PC-9 (cell line): ENCODE measurements around the gene EFCAB13. TPM values are rescaled to one million over a fixed set of nuclear protein-coding genes. Genes with fewer than 3 reads are reported as not detected.

Source experiments
- BruUV-seq: library from RNA; stranded (reverse); fragments of 400-500 nt; replicated peaks from 2 replicates; lab custom pipeline; 2021; lab: Mats Ljungman, UMichigan
- CTCF ChIA-PET: fragments of 300-600 bp; sonication (Branson Sonifier 250); formaldehyde crosslinking; loops from one replicate; lab custom pipeline; 2022; ENCODE audit warnings: antibody characterized with exemption; lab: Charles Lee
- POLR2A ChIA-PET: fragments of 300-600 bp; sonication (Branson Sonifier 250); formaldehyde crosslinking; loops from one replicate; lab custom pipeline; 2022; ENCODE audit warnings: antibody characterized with exemption; ENCODE audit not compliant: unreplicated experiment; lab: Charles Lee
- DNase-seq, 2 experiments: peaks; one replicate each; pipeline versions ENCODE4 v3.0.0 to v3.0.0-alpha.2; 2015 to 2022; ENCODE audit warnings: mixed read lengths in 1 of 2
- H2AFZ ChIP-seq: fragments of 200-600 bp; sonication (generic); 2 replicates; pipeline ENCODE4 v1.8.1; 2017; ENCODE audit warnings: antibody characterized with exemption
- H3F3A ChIP-seq: fragments of 200-600 bp; sonication (generic); 2 replicates; pipeline ENCODE4 v1.8.1; 2017; ENCODE audit warnings: antibody characterized with exemption, mild to moderate bottlenecking, low read depth; ENCODE audit not compliant: insufficient read depth
- H3K27ac ChIP-seq: fragments of 200-600 bp; sonication (generic); 2 replicates; pipeline ENCODE4 v1.6.1; 2016; ENCODE audit warnings: mixed run types
- H3K27me3 ChIP-seq: fragments of 200-600 bp; sonication (generic); 2 replicates; pipeline ENCODE4 v1.6.1; 2016; ENCODE audit warnings: low read depth, mixed run types; ENCODE audit not compliant: insufficient read depth
- H3K36me3 ChIP-seq: fragments of 200-600 bp; sonication (generic); 2 replicates; pipeline ENCODE4 v1.6.1; 2016; ENCODE audit warnings: low read depth, mixed run types
- H3K4me1 ChIP-seq: fragments of 200-600 bp; sonication (generic); replicated peaks from 2 replicates; pipeline ENCODE4 v1.6.1; 2016; ENCODE audit warnings: mixed run types; ENCODE audit not compliant: insufficient read depth
- H3K4me2 ChIP-seq: fragments of 200-600 bp; sonication (generic); 2 replicates; pipeline ENCODE4 v1.6.1; 2017; ENCODE audit warnings: mixed run types
- H3K4me3 ChIP-seq: fragments of 200-600 bp; sonication (generic); 2 replicates; pipeline ENCODE4 v1.6.1; 2016; ENCODE audit warnings: mixed run types
- H3K79me2 ChIP-seq: fragments of 200-600 bp; sonication (generic); 2 replicates; pipeline ENCODE4 v1.6.1; 2017; ENCODE audit warnings: low read depth, mixed run types
- H3K9me2 ChIP-seq: fragments of 200-600 bp; sonication (generic); 2 replicates; pipeline ENCODE4 v1.8.1; 2017; ENCODE audit warnings: mild to moderate bottlenecking; ENCODE audit not compliant: insufficient read depth
- H3K9me3 ChIP-seq: fragments of 200-600 bp; sonication (generic); 2 replicates; pipeline ENCODE4 v1.8.1; 2016; ENCODE audit warnings: low read depth; ENCODE audit not compliant: insufficient read depth
- H4K20me1 ChIP-seq: fragments of 200-600 bp; sonication (generic); 2 replicates; pipeline ENCODE4 v1.8.1; 2017; ENCODE audit not compliant: insufficient read depth
- EZH2 ChIP-seq: fragments of 200-600 bp; sonication (generic); IDR thresholded peaks from 2 replicates; pipeline ENCODE4 v1.8.0; 2017; ENCODE audit warnings: antibody characterized with exemption, low read depth
- intact Hi-C: fragments of 100-400 bp; cut with micrococcal nuclease; formaldehyde crosslinking; loops from one replicate; pipeline ENCODE4 v1.10.0; 2022; ENCODE audit not compliant: unreplicated experiment
- total RNA-seq: library from RNA; stranded (reverse); gene quantifications from 2 replicates; pipeline ENCODE4 v1.2.3, GENCODE V29; 2021
- TF ChIP-seq, protein P1 (sequence below): fragments of 200-600 bp; sonication (generic); conservative IDR thresholded peaks from 2 replicates; pipeline ENCODE4 v1.6.1; 2017; ENCODE audit warnings: mixed run types, antibody characterized with exemption, mild to moderate bottlenecking, moderate library complexity

EFCAB13 gene
- total RNA-seq, 1 experiment from 2014 or later: 3.3 TPM

DNA sequence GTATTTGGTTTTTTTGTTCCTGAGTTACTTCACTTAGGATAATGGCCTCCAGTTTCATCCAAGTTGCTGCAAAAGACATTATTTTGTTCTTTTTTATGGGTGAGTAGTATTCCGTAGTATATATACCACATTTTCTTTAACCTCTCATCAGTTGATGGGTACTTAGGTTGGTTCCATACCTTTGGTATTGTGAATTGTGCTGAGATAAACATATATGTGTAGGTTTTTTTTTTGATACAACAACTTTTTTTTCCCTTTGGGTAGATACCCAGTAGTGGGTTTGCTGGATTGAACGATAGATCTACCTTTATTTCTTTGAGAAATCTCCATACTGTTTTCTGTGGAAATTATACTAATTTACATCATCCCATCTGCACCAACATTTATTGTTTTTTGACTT lies 6.8 kb downstream of the EFCAB13 start:
- Histone ChIP-seq H3K9me3 (no peaks in the 10 kb centered on the region), H3K4me3 (no peak overlapping the region), H3K79me2 (no peaks in the 10 kb centered on the region), H3K9me2 (peaks cover 7% of the 10 kb centered on the region; the same call in 1 of the 2 replicates), H3K4me1 (no peaks in the 10 kb centered on the region), H3K27me3 (no peaks in the 10 kb centered on the region), H3K4me2 (no peak overlapping the region), H4K20me1 (no peaks in the 10 kb centered on the region), H3K27ac (no peak overlapping the region), H3K36me3 (0 out of 2 replicates have a peak, but pooled peaks cover 3% of the 10 kb centered on the region), H3F3A (peaks cover 14% of the 10 kb centered on the region), H2AFZ (no peak overlapping the region)
- POLR2A ChIA-PET: no interaction called here
- TF ChIP-seq, protein P1, sequence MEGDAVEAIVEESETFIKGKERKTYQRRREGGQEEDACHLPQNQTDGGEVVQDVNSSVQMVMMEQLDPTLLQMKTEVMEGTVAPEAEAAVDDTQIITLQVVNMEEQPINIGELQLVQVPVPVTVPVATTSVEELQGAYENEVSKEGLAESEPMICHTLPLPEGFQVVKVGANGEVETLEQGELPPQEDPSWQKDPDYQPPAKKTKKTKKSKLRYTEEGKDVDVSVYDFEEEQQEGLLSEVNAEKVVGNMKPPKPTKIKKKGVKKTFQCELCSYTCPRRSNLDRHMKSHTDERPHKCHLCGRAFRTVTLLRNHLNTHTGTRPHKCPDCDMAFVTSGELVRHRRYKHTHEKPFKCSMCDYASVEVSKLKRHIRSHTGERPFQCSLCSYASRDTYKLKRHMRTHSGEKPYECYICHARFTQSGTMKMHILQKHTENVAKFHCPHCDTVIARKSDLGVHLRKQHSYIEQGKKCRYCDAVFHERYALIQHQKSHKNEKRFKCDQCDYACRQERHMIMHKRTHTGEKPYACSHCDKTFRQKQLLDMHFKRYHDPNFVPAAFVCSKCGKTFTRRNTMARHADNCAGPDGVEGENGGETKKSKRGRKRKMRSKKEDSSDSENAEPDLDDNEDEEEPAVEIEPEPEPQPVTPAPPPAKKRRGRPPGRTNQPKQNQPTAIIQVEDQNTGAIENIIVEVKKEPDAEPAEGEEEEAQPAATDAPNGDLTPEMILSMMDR: no peak
- no peak for TF ChIP-seq EZH2
- BruUV-seq: no TSS peak
- CTCF ChIA-PET: no interaction called here
- intact Hi-C loops: no loop called here
- no peak for DNase-seq

DNA sequence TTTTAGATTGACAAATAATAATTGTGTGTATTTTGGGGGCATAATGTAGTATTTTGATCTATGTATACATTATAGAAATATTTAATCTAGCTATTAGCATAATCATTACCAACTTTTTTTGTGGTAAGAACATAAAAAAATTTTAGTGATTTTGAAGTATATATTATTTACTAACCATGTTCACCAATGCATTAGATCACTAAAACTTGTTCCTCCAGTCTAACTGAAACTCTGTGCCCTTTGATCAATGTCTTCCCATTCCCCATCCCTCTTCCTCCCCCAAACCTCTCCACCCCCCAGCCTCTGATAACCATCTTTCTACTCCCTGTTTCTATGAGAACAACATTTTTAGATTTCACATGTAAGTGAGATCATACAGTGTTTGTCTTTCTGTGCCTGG lies 8.5 kb downstream of the EFCAB13 start:
- no TSS peak for BruUV-seq
- no peak overlapping the region for H3K27ac ChIP-seq
- POLR2A ChIA-PET: no interaction called here
- CTCF ChIA-PET: no interaction called here
- TF ChIP-seq, protein P1: no peak
- intact Hi-C loops: no loop called here
- H3K36me3 ChIP-seq: 0 out of 2 replicates have a peak, but pooled peaks cover 3% of the 10 kb centered on the region
- peaks cover 7% of the 10 kb centered on the region; the same call in 1 of the 2 replicates for H3F3A ChIP-seq
- no peak overlapping the region for H3K4me3 ChIP-seq
- H3K79me2 ChIP-seq: no peaks in the 10 kb centered on the region
- no peaks in the 10 kb centered on the region for H4K20me1 ChIP-seq
- H3K9me2 ChIP-seq: peaks cover 7% of the 10 kb centered on the region; the same call in 1 of the 2 replicates
- no peak for DNase-seq
- H2AFZ ChIP-seq: no peak overlapping the region
- no peaks in the 10 kb centered on the region for H3K9me3 ChIP-seq
- H3K4me1 ChIP-seq: no peaks in the 10 kb centered on the region
- no peak overlapping the region for H3K4me2 ChIP-seq
- H3K27me3 ChIP-seq: no peaks in the 10 kb centered on the region

DNA sequence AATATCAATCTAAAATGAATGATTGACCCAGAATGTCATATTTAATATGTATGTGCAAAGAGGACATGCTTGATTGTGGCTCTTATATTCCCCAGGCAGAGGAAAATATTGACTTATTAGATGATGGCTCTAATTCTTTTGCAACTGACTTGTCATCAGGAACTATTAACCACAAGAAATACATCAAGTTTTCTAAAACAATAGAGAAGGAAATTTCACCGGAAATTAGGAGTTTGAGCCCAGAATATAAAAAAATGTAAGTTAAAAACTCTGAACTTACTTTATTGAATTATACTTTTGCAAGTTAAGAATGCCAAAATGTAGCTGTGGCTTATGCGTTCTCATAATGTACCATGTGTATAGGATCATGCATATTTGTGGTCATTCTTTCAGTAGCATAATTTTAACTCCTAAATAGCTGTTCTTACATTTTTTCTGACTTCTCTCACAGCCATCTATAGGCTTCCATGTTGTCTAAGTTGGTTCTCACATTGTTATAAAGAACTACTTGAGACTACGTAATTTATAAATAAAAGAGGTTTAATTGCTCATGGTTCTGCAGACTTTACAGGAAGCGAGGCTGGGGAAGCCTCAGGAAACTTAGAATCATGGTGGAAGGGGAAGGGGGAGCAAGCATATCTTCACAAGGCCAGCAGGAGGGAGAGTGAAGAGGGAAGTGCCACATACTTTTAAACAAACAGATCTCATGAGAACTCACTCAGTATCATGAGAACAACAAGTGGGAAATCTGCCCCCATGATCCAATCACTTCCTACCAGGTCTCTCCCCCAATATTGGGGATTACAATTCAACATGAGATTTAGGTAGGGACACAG lies 11.6 kb downstream of the EFCAB13 start:
- ChIA-PET POLR2A (no interaction called here), CTCF (no interaction called here)
- DNase-seq: no peak
- Histone ChIP-seq H3K36me3 (0 out of 2 replicates have a peak, but pooled peaks cover 3% of the 10 kb centered on the region), H3K4me2 (no peak overlapping the region), H4K20me1 (no peaks in the 10 kb centered on the region), H3K27ac (no peak overlapping the region), H3K79me2 (no peaks in the 10 kb centered on the region), H3K4me1 (peaks cover 10% of the 10 kb centered on the region), H3K4me3 (no peak overlapping the region), H3K9me2 (peaks cover 7% of the 10 kb centered on the region; the same call in 1 of the 2 replicates), H3K27me3 (no peaks in the 10 kb centered on the region), H2AFZ (no peak overlapping the region), H3K9me3 (no peaks in the 10 kb centered on the region), H3F3A (no peaks in the 10 kb centered on the region; the same call in 1 of the 2 replicates)
- BruUV-seq: no TSS peak
- no peak for TF ChIP-seq EZH2
- TF ChIP-seq, protein P1: no peak
- intact Hi-C loops: no loop called here
